Activated CD4-positive, alpha-beta memory T cell treated with anti-CD3 and anti-CD28 coated beads, Interleukin-2, amount 10 ng/mL, durations not matched to agents 7 days and 5 days (primary cell): ENCODE results near the gene LCT. TPM values are rescaled to one million over a fixed set of nuclear protein-coding genes. Genes with fewer than 3 reads are reported as not detected.

Source experiments
- total RNA-seq, 2 experiments: library from RNA; stranded (reverse); gene quantifications; one replicate each; pipeline ENCODE4 v1.2.3, GENCODE V29; 2021

The LCT gene
- total RNA-seq, 2 experiments from 2014 or later: 0.08 to 0.13 TPM

Other genes starting within 250 kb of the LCT start
- 100 to 1,000 TPM; 118 to 126 TPM for gene UBXN4, start 95.3 kb downstream of the LCT start, total RNA-seq
- 100 to 1,000 TPM; 128 to 130 TPM for gene MCM6, start 39.3 kb upstream of the LCT start, total RNA-seq
- 100 to 1,000 TPM; 147 to 151 TPM for gene DARS1, start 148.4 kb upstream of the LCT start, total RNA-seq